HCT116 (cell line): Measurements from ENCODE around the gene AKR7A2. TPM values are rescaled to one million over a fixed set of nuclear protein-coding genes. Genes with fewer than 3 reads are reported as not detected.

Experiments used
- ATAC-seq: fragments of 200-7000 bp; cut with Tn5 transposase; 2 replicates; pipeline ENCODE4 v1.9.1; 2020; ENCODE audit warnings: mild to moderate bottlenecking, moderate library complexity
- BruUV-seq: library from RNA; stranded (reverse); fragments of 400-500 nt; replicated peaks from 2 replicates; lab custom pipeline; 2021; lab: Mats Ljungman, UMichigan
- CTCF ChIA-PET: fragments of 300-600 bp; sonication (Branson Sonifier 250); formaldehyde crosslinking; loops from one replicate; lab custom pipeline; 2021; ENCODE audit warnings: antibody characterized with exemption; lab: Charles Lee
- POLR2A ChIA-PET: fragments of 300-600, 350-600 bp; sonication (Branson Sonifier 250); formaldehyde crosslinking; loops from one replicate; lab custom pipeline; 2021; ENCODE audit warnings: antibody characterized with exemption; lab: Charles Lee
- RAD21 ChIA-PET, 2 experiments: fragments of 300-600 bp; sonication (Branson Sonifier 250); formaldehyde crosslinking; loops; one replicate each; lab custom pipeline; 2023; ENCODE audit warnings: low total read pairs in 2 of 2; ENCODE audit not compliant: uncharacterized antibody in 2 of 2, unreplicated experiment in 2 of 2, low non-redundant PET in 1 of 2; lab: Charles Lee
- DNase-seq: peaks from one replicate; pipeline ENCODE4 v3.0.0-alpha.2; 2010; ENCODE audit warnings: low read depth, low spot score
- H2AFZ ChIP-seq: fragments of 200-600 bp; shearing (Covaris generic), sonication (generic); 2 replicates; pipeline ENCODE4 v1.6.1; 2017; ENCODE audit warnings: low read depth, mixed run types, mixed read lengths, antibody characterized with exemption, low read length; ENCODE audit not compliant: poor library complexity, severe bottlenecking
- H3K27ac ChIP-seq: 2 replicates; pipeline ENCODE4 v1.5.1; 2012; ENCODE audit warnings: low read depth, low read length
- H3K27me3 ChIP-seq: fragments of 200-600 bp; sonication (generic); 2 replicates; pipeline ENCODE4 v1.6.1; 2016; ENCODE audit warnings: mixed run types, low read length, mixed read lengths; ENCODE audit not compliant: insufficient read depth
- H3K36me3 ChIP-seq, 2 experiments: fragments of 200-500 bp in 1 of 2; fragments of 200-600 bp in 1 of 2; sonication (Bioruptor generic) in 1 of 2; sonication (generic) in 1 of 2; 2 replicates each; pipeline versions ENCODE4 v1.5.1 to v1.6.1; 2014 to 2016; ENCODE audit warnings: low read length in 2 of 2, inconsistent platforms in 1 of 2, mixed read lengths in 1 of 2, mixed run types in 1 of 2; ENCODE audit not compliant: insufficient read depth in 2 of 2, control insufficient read depth in 1 of 2
- H3K4me1 ChIP-seq, 2 experiments: fragments of 200-600 bp in 1 of 2; sonication (generic) in 1 of 2; 2 replicates each; pipeline versions ENCODE4 v1.5.1 to v1.6.1; 2012 to 2017; ENCODE audit warnings: low read length in 2 of 2, inconsistent platforms in 1 of 2, mild to moderate bottlenecking in 1 of 2, mixed read lengths in 1 of 2, mixed run types in 1 of 2, moderate library complexity in 1 of 2; ENCODE audit not compliant: insufficient read depth in 2 of 2, control insufficient read depth in 1 of 2
- H3K4me2 ChIP-seq: fragments of 200-600 bp; sonication (generic); 2 replicates; pipeline ENCODE4 v1.6.1; 2017; ENCODE audit warnings: mixed run types, low read length, mixed read lengths
- H3K4me3 ChIP-seq, 2 experiments: fragments of 200-600 bp in 1 of 2; sonication (generic) in 1 of 2; replicated peaks in 1 of 2; 2 replicates each; pipeline ENCODE4 v1.5.1; 2011 to 2016; ENCODE audit warnings: low read length in 2 of 2, control low read depth in 1 of 2, low read depth in 1 of 2, mild to moderate bottlenecking in 1 of 2, mixed read lengths in 1 of 2, mixed run types in 1 of 2
- H3K79me2 ChIP-seq: fragments of 200-600 bp; sonication (generic); 2 replicates; pipeline ENCODE4 v1.6.1; 2017; ENCODE audit warnings: mild to moderate bottlenecking, mixed run types, low read length, moderate library complexity, mixed read lengths; ENCODE audit not compliant: insufficient read depth
- H3K9ac ChIP-seq: fragments of 200-600 bp; sonication (generic); 2 replicates; pipeline ENCODE4 v1.6.1; 2016; ENCODE audit warnings: low read length, mixed read lengths
- H3K9me2 ChIP-seq: fragments of 200-600 bp; sonication (generic), shearing (Covaris generic); 2 replicates; pipeline ENCODE4 v1.6.1; 2017; ENCODE audit warnings: mixed run types, mild to moderate bottlenecking, moderate library complexity; ENCODE audit not compliant: insufficient read depth
- H3K9me3 ChIP-seq, 2 experiments: fragments of 200-500 bp in 1 of 2; fragments of 200-600 bp in 1 of 2; sonication (Bioruptor generic) in 1 of 2; sonication (generic) in 1 of 2; 2 replicates each; pipeline ENCODE4 v1.6.1; 2014 to 2017; ENCODE audit warnings: low read length in 2 of 2, mixed read lengths in 2 of 2, inconsistent platforms in 1 of 2, low read depth in 1 of 2, mild to moderate bottlenecking in 1 of 2, mixed run types in 1 of 2, moderate library complexity in 1 of 2; ENCODE audit not compliant: control insufficient read depth in 1 of 2, insufficient read depth in 1 of 2
- H4K20me1 ChIP-seq: fragments of 200-600 bp; sonication (generic), shearing (Covaris generic); 2 replicates; pipeline ENCODE4 v1.6.1; 2017; ENCODE audit warnings: mixed run types, mild to moderate bottlenecking, moderate library complexity; ENCODE audit not compliant: insufficient read depth
- ATF3 ChIP-seq: IDR thresholded peaks from 2 replicates; pipeline ENCODE4 v1.6.1; 2012
- CTCF ChIP-seq, 3 experiments: fragments of 200-600 bp in 1 of 3; sonication (generic) in 1 of 3; IDR thresholded peaks in 2 of 3; conservative IDR thresholded peaks in 1 of 3; 2 replicates each; pipeline ENCODE4 v1.5.1; 2012 to 2017; ENCODE audit warnings: low read depth in 2 of 3, low read length in 2 of 3, antibody characterized with exemption in 1 of 3, borderline replicate concordance in 1 of 3, control low read depth in 1 of 3, mild to moderate bottlenecking in 1 of 3, mixed read lengths in 1 of 3, mixed run types in 1 of 3, moderate library complexity in 1 of 3; ENCODE audit not compliant: insufficient read depth in 1 of 3
- EGR1 ChIP-seq: IDR thresholded peaks from 2 replicates; pipeline ENCODE4 v1.6.1; 2012; ENCODE audit warnings: low read depth
- ELF1 ChIP-seq: IDR thresholded peaks from 2 replicates; pipeline ENCODE4 v1.6.1; 2012; ENCODE audit warnings: low read depth, borderline replicate concordance
- EZH2 ChIP-seq: fragments of 200-600 bp; sonication (generic); IDR thresholded peaks from 2 replicates; pipeline ENCODE4 v1.6.1; 2017; ENCODE audit warnings: antibody characterized with exemption, mixed run types
- EZH2phosphoT487 ChIP-seq: fragments of 200-600 bp; IDR thresholded peaks from 2 replicates; pipeline ENCODE4 v1.6.1; 2018; ENCODE audit warnings: antibody characterized with exemption, borderline replicate concordance
- FOSL1 ChIP-seq: IDR thresholded peaks from 2 replicates; pipeline ENCODE4 v1.6.1; 2012; ENCODE audit warnings: low read depth
- JUND ChIP-seq: IDR thresholded peaks from 2 replicates; pipeline ENCODE4 v1.6.1; 2012
- POLR2A ChIP-seq: IDR thresholded peaks from 2 replicates; pipeline ENCODE4 v1.7.0; 2011; ENCODE audit warnings: borderline replicate concordance; ENCODE audit not compliant: insufficient read depth, insufficient read length; ENCODE audit errors: extremely low read depth
- POLR2AphosphoS5 ChIP-seq: IDR thresholded peaks from 2 replicates; pipeline ENCODE4 v1.6.1; 2011; ENCODE audit warnings: mild to moderate bottlenecking, low read depth, low read length, moderate library complexity
- SRF ChIP-seq: IDR thresholded peaks from 2 replicates; pipeline ENCODE4 v1.6.1; 2012; ENCODE audit warnings: low read depth
- TCF7L2 ChIP-seq: IDR thresholded peaks from 2 replicates; pipeline ENCODE4 v1.7.0; 2011; ENCODE audit warnings: borderline replicate concordance, inconsistent platforms; ENCODE audit not compliant: insufficient read depth, insufficient read length; ENCODE audit errors: extremely low read depth
- YY1 ChIP-seq: IDR thresholded peaks from 2 replicates; pipeline ENCODE4 v1.6.1; 2011; ENCODE audit warnings: low read length, low read depth, moderate library complexity, mild to moderate bottlenecking; ENCODE audit not compliant: insufficient replicate concordance; ENCODE audit errors: extremely low read depth
- ZFX ChIP-seq: fragments of 450-650 bp; IDR thresholded peaks from 2 replicates; pipeline ENCODE4 v1.6.1; 2017
- intact Hi-C: fragments of 100-400 bp; cut with micrococcal nuclease; formaldehyde crosslinking; loops from 2 replicates; pipeline ENCODE4 v1.10.0; 2022
- total RNA-seq: library from RNA; stranded (reverse); gene quantifications from one replicate; pipeline ENCODE4 v1.2.1, GENCODE V29; 2021; ENCODE audit not compliant: unreplicated experiment
- TF ChIP-seq, protein P1 (sequence below): IDR thresholded peaks from 2 replicates; pipeline ENCODE4 v1.6.1; 2012; ENCODE audit warnings: low read depth

The AKR7A2 gene
- total RNA-seq, 1 experiment from 2014 or later, result 90.8 TPM

GRCh38 chr1:19328486-19328885 is 16.5 kb upstream of the AKR7A2 start:
- POLR2A ChIA-PET, result no interaction called here
- no peaks in the 10 kb centered on the region; a peak in 1 of 4 replicates for H3K36me3 ChIP-seq
- H3K9me2 ChIP-seq, result no peaks in the 10 kb centered on the region
- H2AFZ ChIP-seq, result no peak overlapping the region
- H3K4me1 ChIP-seq, result peaks cover 0 to 2% of the 10 kb centered on the region in 2 experiments; a peak in 2 of 4 replicates
- H3K9me3 ChIP-seq, result no peaks in the 10 kb centered on the region
- CTCF ChIA-PET, result interaction anchor here (0.5 kb wide), 1 partner anchor 13 kb away, joined by 3 read pairs; no protein-coding TSS in a partner anchor
- no peak overlapping the region for H3K4me3 ChIP-seq
- H3K9ac ChIP-seq, result no peak overlapping the region
- no peak overlapping the region for H3K27ac ChIP-seq
- RAD21 ChIA-PET, result no interaction called here
- H3K79me2 ChIP-seq, result no peaks in the 10 kb centered on the region
- intact Hi-C loops, result no loop called here
- TF ChIP-seq JUND, result no peak
- no peak for TF ChIP-seq ELF1
- TF ChIP-seq POLR2AphosphoS5, result no peak
- TF ChIP-seq EZH2, result no peak
- no peak for TF ChIP-seq ZFX
- no peak for TF ChIP-seq ATF3
- TF ChIP-seq TCF7L2, result no peak
- TF ChIP-seq FOSL1, result no peak
- no peak for TF ChIP-seq EGR1
- no peak for TF ChIP-seq POLR2A
- TF ChIP-seq EZH2phosphoT487, result no peak
- DNase-seq (no peak), ATAC-seq (no peak)
- BruUV-seq, result no TSS peak
- H3K4me2 ChIP-seq, result no peak overlapping the region
- no peaks in the 10 kb centered on the region for H3K27me3 ChIP-seq
- H4K20me1 ChIP-seq, result no peaks in the 10 kb centered on the region

- intact Hi-C loops, result no loop called here
- ChIA-PET RAD21 (no interaction called here), POLR2A (no interaction called here)
- TF ChIP-seq POLR2A, result no peak
- TF ChIP-seq JUND, result no peak
- TF ChIP-seq POLR2AphosphoS5, result no peak
- TF ChIP-seq, protein P1, sequence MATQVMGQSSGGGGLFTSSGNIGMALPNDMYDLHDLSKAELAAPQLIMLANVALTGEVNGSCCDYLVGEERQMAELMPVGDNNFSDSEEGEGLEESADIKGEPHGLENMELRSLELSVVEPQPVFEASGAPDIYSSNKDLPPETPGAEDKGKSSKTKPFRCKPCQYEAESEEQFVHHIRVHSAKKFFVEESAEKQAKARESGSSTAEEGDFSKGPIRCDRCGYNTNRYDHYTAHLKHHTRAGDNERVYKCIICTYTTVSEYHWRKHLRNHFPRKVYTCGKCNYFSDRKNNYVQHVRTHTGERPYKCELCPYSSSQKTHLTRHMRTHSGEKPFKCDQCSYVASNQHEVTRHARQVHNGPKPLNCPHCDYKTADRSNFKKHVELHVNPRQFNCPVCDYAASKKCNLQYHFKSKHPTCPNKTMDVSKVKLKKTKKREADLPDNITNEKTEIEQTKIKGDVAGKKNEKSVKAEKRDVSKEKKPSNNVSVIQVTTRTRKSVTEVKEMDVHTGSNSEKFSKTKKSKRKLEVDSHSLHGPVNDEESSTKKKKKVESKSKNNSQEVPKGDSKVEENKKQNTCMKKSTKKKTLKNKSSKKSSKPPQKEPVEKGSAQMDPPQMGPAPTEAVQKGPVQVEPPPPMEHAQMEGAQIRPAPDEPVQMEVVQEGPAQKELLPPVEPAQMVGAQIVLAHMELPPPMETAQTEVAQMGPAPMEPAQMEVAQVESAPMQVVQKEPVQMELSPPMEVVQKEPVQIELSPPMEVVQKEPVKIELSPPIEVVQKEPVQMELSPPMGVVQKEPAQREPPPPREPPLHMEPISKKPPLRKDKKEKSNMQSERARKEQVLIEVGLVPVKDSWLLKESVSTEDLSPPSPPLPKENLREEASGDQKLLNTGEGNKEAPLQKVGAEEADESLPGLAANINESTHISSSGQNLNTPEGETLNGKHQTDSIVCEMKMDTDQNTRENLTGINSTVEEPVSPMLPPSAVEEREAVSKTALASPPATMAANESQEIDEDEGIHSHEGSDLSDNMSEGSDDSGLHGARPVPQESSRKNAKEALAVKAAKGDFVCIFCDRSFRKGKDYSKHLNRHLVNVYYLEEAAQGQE, result no peak
- no peak for TF ChIP-seq CTCF (IDR thresholded peaks at IDR 0.05 in 2 of 3, conservative IDR thresholded peaks at IDR 0.05 in 1 of 3; ENCODE audit: borderline replicate concordance in 1 of 3, insufficient read depth in 1 of 3, low read depth in 2 of 3, low read length in 2 of 3)
- TF ChIP-seq SRF, result no peak
- TF ChIP-seq EZH2phosphoT487, result no peak
- no peak for TF ChIP-seq ATF3
- TF ChIP-seq EGR1, result no peak
- TF ChIP-seq YY1, result no peak
These were observed 15.8 kb upstream of the AKR7A2 start for GRCh38 chr1:19327736-19328135.

More at GRCh38 chr1:19327736-19328135, 15.8 kb upstream of the AKR7A2 start:
- H3K9ac ChIP-seq, result no peak overlapping the region
- no peaks in the 10 kb centered on the region for H3K9me3 ChIP-seq
- no peaks in the 10 kb centered on the region for H3K27me3 ChIP-seq
- H3K27ac ChIP-seq, result no peak overlapping the region
- no peaks in the 10 kb centered on the region for H3K4me1 ChIP-seq
- no peaks in the 10 kb centered on the region; a peak in 1 of 4 replicates for H3K36me3 ChIP-seq
- H3K4me3 ChIP-seq, result no peak overlapping the region
- H2AFZ ChIP-seq, result no peak overlapping the region
- no peak for ATAC-seq
- no peaks in the 10 kb centered on the region for H3K9me2 ChIP-seq
- no peaks in the 10 kb centered on the region for H3K79me2 ChIP-seq
- no peak for DNase-seq
- H4K20me1 ChIP-seq, result no peaks in the 10 kb centered on the region
- H3K4me2 ChIP-seq, result no peak overlapping the region
- CTCF ChIA-PET, result no interaction called here
- BruUV-seq, result TSS peak; percentile 32
